ENCODE data around the gene TRANK1.
"Not testable (repeated sequence)": the region's sequence is repeated elsewhere in the genome, so short reads cannot be mapped to it uniquely, and the experiment has no call there.

TRANK1 gene

DNA sequence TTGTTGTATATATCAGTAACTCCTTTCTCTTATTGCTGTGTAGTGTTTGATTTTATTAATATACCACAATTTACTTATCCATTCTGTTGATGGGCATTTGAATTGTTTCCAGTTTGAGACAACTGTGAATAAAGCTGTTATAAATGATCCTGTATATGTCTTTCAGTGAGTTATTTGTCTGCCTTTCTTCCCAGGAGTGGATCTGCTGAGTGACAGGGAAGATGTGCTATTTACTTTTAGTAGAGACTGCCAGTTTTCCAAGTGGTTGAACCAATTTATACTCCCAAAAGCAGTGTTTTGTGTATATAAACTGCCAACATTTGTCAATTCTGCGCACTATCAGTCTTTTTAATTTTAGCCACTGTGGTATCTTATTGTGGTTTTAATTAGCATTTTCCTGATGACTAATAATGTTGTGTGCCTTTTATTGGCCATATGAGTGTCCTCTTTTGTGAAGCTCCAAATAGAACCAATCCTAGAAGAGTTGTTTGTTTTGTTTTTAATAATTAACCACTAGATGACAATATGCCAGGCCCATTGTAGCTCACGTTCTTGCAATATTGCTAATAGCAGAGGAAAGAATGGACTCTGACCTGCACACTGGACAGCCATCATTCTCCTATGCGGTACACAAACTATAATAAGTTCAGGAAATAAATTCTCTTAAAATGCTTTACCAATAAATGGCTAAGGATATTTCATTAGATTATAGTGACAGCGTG lies 25.3 kb downstream of the TRANK1 start:
- no peak for DNase-seq (ENCODE audit: low read depth)

DNA sequence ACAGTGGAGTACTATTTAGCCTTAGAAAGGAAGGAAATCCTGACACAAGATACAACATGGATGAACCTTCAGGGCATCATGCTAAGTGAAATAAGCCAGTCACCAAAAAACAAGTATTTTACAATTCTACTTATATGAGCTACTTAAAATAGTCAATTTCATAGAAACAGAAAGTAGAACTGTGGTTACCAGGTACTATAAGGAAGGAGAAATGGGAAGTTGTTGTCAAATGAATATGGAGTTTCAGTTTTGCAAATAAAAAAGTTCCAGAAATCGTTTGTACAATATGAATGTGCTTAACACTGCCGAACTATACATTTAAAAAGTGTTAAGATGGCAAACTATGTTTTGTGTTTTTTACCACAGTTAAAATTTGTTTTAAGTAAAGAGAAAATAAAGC lies 26.8 kb downstream of the TRANK1 start:
- no peak for DNase-seq (ENCODE audit: low read depth)

DNA sequence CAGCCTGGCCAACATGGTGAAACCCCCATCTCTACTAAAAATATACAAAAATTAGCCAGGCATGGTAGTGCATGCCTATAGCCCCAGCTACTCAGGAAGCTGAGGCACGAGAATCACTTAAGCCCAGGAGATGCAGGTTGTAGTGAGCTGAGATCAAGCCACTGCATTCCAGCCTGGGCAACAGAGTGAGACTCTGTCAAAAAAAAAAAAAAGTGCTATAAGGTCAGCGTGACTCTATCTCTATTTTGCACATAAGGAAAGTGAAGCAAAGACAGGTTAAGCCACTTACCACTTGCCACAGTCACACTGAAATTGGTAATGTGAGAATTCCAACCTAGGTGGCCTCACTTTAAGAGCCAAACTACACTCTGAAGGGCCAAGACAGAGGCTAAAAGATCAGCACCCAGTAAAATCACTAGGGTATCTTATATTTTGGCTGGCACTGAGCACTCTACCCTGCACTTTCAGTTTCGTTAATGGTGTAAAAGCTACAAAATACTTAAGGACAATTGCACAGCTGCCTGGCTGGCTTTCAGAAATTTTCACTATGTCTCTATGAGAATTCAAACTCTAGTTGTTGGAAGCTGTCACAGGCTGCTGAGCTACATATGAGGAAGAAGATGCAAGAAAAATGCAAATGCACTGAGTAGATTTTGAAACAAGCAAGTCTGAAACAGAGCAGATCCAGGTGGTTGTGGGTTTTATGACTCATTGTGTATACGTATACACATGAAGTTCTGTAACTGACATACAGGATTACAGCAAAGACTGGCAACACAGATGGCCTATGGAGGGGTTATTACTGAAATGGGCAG lies 32.7 kb downstream of the TRANK1 start:
- no peak for DNase-seq (ENCODE audit: low read depth)

DNA sequence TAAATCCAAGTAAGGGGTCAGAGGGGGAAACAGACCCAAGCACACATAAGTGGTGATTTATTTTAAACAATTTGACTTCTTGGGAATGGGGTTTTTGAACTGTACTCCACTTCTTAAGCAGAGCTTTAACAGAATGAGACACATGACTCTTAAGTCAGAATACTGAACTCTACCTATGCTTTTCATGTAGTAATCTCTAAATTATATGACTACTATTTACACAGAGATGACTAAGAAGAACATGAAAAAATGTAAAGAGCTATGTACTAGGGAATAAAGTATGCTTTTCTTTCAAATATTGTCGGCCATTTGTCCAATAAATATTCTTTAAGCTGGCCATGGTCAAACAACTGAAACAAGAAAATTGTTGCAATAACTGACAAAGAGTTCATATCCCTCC lies 35.2 kb downstream of the TRANK1 start:
- DNase-seq (ENCODE audit: low read depth), result no peak

DNA sequence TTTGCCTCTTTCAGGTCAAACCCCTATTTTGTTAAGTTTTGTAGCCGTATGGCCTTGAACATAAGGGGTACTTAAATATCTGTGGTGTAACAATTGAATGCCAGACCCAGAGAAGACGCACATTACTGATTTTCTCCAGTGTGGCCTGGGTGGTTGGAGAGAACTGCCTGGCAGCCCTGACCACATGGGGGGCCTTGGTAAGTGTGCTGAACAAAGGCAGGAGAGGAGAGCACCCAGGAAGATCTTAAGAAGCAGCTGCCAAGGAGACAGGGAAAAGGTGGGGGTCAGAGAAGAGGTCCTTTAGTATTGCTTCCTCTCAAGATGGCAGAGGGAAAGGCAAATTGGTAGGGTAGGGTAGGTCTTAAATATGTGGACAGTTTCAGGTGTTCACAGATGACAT lies 35.7 kb downstream of the TRANK1 start:
- DNase-seq (ENCODE audit: low read depth), result no peak

DNA sequence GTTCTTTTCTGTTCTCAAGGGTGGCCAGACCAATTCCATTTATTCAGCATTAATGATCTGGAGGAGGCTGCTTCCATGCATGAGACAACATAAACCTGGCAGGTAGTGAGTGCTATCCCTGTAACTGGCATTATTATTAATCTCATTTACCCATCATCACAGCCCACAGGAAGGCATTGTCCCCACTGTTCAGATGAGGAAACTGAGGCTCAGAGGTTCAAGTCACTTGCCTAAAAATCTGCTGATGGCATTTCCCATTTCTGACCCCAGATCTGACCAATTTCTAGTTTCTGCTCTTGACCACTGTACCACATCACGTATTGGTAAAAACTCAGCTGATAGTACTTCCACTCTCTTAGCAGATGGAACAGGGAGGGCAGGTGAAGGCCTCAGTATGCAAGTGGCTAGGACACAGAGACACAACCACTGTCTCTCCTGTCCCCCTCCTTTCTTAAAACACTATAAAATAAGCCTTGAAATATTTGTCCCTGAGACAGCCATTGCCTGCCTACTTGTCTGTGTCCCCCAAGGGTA lies 36.1 kb downstream of the TRANK1 start:
- no peak for DNase-seq (ENCODE audit: low read depth)

DNA sequence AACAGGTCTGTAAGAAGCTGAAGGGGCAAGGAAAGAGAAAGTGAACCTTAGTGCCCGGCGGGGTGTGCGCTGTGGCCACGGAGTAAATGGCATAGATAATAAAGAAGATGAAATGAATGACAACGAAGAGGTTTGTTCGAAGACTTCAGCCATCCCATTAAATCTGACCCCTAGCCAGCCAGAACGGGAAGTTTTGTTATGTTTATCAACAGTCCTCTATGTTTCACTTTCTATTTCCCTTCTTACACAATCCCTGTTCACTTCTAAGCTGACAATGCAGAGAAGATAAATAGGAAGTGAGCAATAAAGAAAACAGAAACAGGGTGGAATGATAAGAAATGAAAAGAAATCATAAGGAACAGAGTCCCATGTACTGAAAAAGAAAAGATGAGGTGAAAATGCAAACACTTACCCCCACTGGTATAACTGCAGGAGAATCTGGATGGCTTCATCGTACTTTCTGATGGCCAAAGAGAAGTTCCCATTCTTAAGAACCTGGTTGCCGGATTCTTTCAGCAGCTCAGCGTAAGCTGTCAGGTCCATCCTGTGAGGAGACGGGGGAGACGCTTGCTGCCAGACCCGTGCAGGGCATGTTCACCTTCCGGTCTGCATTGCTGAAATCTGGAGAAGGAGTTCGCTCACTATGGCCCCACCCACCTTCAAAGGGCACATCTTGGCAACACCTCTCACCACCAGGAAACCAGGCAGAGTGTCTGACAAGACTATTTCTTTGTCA lies 36.8 kb downstream of the TRANK1 start:
- no peak for DNase-seq (ENCODE audit: low read depth)

DNA sequence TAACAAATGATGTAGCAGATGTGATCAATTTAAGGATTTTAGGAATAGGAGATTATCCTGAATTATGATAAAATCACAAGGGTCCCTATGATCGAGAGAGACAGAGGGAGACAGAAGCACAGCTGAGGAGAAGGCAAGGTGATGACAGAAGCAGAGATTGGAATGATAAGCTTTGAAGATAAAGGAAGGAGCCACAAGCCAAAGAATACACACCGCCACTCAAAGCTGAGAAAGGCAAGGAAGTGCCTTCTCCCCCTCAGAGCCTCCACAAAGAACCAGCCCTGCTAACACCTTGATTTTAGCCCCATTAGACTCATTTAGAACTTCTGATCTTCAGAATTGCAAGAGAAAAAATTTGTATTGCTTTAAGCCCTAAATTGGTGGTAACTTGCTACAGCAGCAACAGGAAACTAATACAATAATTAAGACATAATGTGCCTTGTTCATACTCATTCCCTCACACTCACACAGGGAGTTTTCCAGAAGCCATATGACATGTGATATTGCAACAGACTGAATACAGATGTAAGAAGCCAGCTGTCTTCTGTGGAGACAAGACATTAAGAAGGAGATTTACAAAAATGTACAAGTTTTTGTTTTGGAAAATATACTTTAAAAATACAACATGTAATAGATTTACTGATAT lies 38.2 kb downstream of the TRANK1 start:
- DNase-seq (ENCODE audit: low read depth), result no peak

DNA sequence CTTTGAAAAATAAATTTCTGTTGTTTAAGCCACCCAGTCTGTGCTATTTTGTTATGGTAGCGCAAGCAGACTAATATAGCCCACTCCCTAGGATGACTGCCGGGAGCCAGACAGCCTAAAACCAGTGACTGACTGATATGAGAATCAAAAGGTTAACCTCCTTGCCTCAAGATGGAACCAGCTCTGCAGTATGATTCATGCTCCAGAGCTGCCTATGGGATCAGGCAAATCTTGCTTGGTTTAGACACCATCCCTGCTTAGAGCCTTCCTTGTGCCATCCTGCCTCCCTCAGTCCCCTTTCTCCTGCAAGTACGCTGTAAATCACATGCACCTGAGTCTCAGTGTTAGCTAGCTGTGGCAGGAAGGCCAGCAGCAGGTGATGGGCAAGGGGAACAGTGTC lies 39.3 kb downstream of the TRANK1 start:
- no peak for DNase-seq (ENCODE audit: low read depth)

DNA sequence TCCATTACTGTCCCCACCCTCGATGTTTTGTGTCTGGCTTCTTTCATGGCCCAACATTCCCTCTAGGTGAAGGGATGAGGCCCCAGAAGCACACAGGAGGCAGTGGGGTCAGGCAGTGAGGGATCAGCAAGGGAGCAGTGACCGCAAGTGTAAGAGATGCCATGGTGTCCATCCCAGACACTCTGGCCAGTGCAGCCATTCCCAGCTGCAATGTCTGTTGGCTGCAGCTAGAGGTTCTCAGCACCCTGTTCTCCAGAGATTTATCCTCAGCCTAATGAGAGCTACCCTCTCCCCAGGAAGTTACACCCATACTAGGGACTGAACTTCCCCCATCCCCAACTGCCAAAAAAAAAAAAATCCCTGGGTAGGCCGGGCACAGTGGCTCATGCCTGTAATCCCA lies 40.2 kb downstream of the TRANK1 start:
- no peak for DNase-seq (ENCODE audit: low read depth)

DNA sequence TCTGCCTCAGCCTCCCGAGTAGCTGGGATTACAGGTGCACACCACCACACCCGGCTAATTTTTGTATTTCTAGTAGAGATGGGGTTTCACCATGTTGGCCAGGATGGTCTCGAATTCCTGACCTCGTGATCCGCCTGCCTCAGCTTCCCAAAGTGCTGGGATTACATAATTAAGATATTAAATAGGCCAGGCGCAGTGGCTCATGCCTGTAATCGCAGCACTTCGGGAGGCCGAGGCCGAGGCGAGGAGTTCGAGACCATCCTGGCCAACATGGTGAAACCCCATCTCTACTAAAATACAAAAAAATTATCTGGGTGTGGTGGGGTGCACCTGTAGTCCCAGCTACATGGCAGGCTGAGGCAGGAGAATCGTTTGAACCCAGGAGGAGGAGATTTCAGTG lies 40.8 kb downstream of the TRANK1 start:
- DNase-seq (ENCODE audit: low read depth), result not testable (repeated sequence)

DNA sequence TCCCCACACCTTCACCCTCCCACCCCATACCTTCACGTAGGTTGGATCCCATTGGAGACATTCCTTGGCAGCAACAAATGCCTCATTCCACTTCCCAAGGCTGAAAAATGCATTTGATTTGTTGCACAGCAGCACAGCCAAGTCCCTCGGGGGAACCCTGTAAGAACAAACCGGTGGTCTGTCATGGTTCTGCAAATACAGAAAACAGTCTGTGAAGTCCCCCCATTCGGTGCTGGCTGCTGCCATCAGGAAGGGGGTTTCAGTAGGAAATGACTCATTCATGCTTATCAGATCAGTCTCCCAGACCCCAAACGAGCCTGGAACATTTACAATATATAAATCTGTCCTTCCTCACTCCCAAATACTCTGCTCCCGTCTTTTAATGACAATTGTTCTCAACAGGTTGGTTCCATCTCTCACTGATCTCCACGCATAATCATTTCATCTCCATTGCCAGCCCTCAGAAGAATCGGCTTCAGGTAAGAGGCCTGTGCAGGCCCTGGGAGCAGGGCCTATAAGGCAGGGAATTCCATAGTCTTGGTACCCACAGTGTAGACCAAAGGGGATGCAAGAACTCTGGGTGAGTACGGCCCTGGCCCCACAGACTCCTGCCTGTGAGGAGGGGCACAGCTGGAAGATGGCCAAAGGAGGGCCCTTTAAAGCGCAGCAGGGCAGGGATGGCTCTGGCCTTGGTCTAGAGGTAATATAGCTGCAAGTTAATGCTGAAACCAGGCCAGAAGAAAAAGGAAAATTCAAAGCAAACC lies 41.6 kb downstream of the TRANK1 start:
- no peak for DNase-seq (ENCODE audit: low read depth)

DNA sequence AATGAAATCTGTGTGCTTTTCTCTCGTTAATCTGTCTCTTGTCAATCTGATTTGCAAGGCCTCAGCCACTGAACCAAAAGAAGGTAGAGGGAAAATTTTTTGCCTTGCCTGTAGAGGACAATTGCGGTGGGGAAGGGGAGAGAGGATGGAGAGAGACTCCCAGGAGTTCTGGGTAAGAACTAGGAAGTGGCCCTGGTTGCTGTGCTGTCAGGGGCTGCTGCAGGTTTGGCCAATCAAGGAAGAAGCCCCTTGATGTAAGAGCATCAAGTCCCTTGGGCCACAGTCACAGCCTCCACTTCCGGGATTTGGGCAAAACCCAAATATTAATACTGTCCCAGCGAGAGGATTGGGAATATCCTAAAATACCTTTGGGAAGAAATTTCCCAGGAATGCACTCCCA lies 43.3 kb downstream of the TRANK1 start:
- DNase-seq (ENCODE audit: low read depth), result no peak

DNA sequence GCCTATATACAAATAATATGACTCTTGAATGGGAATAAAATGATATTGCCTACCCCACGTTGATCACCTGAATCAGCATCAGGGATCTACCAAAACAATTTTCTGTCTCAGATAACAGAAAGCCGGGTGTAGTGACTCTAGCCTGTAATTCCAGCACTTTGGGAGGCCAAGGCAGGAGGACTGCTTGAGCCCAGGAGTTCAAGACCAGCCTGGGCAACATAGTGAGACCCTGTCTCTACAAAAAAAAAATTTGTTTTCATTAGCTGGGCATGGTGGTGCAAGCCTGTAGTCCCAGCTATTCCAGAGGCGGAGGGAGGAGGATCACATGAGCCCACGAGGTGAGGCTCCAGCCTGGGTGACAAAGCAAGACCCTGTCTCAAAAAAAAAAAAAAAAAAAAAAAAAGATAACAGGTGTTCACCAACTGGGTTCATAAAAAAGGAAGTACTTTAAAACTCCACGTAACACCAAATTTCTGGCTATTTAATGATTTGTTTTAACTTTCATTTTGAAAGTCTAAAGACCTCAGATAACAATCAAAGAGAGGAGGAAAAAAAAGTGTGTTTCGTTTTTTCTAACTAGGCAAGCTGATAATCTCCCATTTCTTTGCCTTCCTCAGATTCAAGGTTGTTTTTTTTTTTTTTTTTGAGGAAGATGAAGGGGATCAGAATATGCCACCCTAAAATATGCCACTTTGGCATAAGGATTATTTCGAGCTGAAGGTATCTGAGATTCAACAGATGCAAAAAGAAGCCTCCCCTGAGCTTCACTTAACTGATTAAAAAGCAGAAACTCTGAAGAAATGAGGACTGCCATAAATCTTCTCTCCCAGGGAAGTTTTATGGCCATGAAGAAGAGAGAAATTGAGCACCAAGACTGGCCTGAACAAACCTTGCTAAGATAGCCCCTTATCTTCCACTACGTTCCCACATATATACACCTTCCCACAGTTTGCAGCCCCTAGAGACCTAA lies 44.1 kb downstream of the TRANK1 start:
- DNase-seq (ENCODE audit: low read depth), result no peak

DNA sequence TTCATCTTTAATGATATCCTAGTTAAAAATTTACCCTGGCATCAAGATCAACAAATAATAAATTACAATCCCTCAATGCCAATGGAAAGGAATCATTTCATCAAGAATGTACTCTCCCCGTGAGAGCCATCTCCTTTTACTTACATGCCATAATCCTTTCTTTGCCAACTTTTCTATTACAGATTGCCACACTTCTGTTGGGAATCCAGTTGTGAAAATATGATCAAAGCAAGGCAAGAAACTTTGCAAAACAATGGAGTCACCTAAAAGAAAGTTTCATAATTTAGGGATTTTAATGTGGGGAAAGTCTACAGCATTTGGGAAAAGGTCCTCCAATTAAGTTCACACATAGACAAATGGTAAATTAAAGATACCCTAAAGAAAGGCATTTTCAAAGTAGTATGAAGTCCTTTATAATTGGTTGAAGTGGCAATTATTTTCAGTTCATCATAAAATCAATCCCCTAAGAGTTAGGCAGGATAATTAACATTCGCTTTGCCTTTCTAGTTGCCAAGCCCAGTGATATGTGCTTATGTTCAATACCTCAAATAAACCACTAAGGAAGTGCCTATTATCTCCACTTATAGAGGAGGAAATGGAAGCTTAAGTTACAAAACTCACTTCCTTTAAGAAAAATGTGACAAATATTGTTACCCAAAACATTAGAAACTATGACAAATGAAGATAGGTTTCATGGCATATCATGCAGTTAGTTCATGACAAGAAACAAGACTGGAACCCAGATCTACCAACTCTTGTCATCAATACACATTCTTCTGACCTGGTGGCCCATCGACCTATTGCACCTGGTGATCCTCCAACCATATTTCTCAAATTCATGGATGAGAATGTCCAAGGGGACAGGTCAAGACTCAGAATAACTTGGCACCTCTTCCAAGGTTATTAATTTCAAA lies 49.1 kb downstream of the TRANK1 start:
- DNase-seq (ENCODE audit: low read depth), result no peak

DNA sequence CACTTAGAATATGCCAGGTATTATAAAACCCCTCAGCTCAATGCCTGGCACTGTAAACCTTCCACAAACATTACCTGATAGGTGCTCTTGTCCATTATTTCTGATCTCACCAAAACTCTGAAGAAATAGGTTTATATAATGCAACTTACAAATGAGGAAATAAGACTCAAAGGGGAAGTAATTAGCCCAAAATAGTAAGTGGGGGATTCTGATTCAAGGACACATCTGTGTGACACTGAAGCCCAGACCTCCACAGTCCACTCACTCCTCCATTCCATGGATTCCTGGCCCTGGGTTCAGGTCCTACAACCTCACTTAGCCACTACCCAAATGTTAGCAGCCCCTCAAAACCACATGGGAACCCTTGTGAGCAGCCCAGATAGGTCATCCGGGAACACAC lies 49.9 kb downstream of the TRANK1 start:
- DNase-seq (ENCODE audit: low read depth), result no peak

DNA sequence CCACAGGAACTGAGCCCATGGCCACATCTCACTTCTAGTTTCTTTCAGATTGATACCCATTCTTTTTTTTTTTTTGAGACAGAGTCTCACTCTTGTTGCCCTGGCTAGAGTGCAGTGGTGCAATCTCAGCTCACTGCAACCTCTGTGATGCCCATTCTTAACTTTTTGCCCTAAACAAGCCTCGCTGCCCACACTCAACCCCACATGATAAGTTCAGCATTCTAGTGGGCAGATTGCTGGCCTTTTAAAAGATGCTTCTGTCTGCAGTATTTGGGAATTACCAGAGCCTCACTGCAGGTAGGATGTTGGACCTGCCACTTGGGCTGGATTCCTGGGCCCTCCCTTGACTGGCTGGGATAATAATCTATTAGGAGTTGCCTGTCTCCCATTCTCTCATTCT lies 51.0 kb downstream of the TRANK1 start:
- no peak for DNase-seq (ENCODE audit: low read depth)

DNA sequence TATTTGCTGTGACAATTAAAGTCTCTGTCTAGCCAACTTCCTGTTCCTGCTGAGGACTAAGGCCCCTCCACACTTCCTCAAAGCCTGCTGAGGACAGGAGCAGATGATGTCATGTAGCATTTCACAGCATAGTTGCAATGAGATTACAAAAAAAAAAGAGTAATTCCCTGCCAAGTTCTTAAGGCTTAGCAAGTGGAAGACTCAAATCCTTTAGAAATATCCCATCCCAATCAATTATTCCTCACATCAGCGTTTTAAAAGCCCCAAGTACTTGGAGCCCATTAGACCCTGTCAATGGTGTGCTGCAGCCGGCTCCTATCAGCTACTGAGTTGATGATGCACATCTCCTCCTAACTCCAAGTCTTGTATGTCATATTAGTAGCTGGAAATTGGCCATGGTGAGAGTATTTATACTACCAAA lies 51.7 kb downstream of the TRANK1 start:
- peak; percentile 55 for DNase-seq (ENCODE audit: low read depth)
